Karpas-422 (cell line): ENCODE data around the gene EFCAB10. TPM values are rescaled to one million over a fixed set of nuclear protein-coding genes. Genes with fewer than 3 reads are reported as not detected.

Experiments
- DNase-seq: peaks from one replicate; pipeline ENCODE4 v3.0.0-alpha.2; 2015
- H2AFZ ChIP-seq: fragments of 200-600 bp; sonication (generic); 2 replicates; pipeline ENCODE4 v1.6.1; 2014; ENCODE audit warnings: antibody characterized with exemption, low read length, mixed read lengths
- H3K27ac ChIP-seq: fragments of 200-600 bp; sonication (generic); 2 replicates; pipeline ENCODE4 v1.5.1; 2014; ENCODE audit warnings: mild to moderate bottlenecking, low read length, moderate library complexity
- H3K27me3 ChIP-seq: fragments of 200-600 bp; sonication (generic); 2 replicates; pipeline ENCODE4 v1.6.1; 2014; ENCODE audit warnings: low read length, mixed read lengths
- H3K36me3 ChIP-seq: fragments of 200-600 bp; sonication (generic); 2 replicates; pipeline ENCODE4 v1.6.1; 2014; ENCODE audit warnings: low read length, mixed read lengths; ENCODE audit not compliant: insufficient read depth
- H3K4me1 ChIP-seq: fragments of 200-600 bp; sonication (generic); 2 replicates; pipeline ENCODE4 v1.6.1; 2014; ENCODE audit warnings: mild to moderate bottlenecking, low read length, mixed read lengths
- H3K4me2 ChIP-seq: fragments of 200-600 bp; sonication (generic); 2 replicates; pipeline ENCODE4 v1.6.1; 2014; ENCODE audit warnings: low read length, low read depth, mild to moderate bottlenecking; ENCODE audit not compliant: poor library complexity, severe bottlenecking
- H3K4me3 ChIP-seq: fragments of 200-600 bp; sonication (generic); 2 replicates; pipeline ENCODE4 v1.5.1; 2014; ENCODE audit warnings: mild to moderate bottlenecking, antibody characterized with exemption, low read length, mixed read lengths
- H3K79me2 ChIP-seq: fragments of 200-600 bp; sonication (generic); 2 replicates; pipeline ENCODE4 v1.6.1; 2014; ENCODE audit warnings: mild to moderate bottlenecking, low read length, mixed read lengths
- H3K9ac ChIP-seq: fragments of 200-600 bp; sonication (generic); 2 replicates; pipeline ENCODE4 v1.6.0; 2014; ENCODE audit warnings: low read length
- H3K9me2 ChIP-seq: fragments of 200-600 bp; sonication (generic), shearing (Covaris generic); replicated peaks from 2 replicates; pipeline ENCODE4 v1.6.0; 2014; ENCODE audit warnings: mild to moderate bottlenecking, low read length, moderate library complexity; ENCODE audit not compliant: insufficient read depth
- H3K9me3 ChIP-seq: fragments of 300-700, 200-600 bp; sonication (generic); 2 replicates; pipeline ENCODE4 v1.6.1; 2014; ENCODE audit warnings: low read length, mixed read lengths
- H4K20me1 ChIP-seq: fragments of 200-600 bp; sonication (generic); 2 replicates; pipeline ENCODE4 v1.6.1; 2014; ENCODE audit warnings: mild to moderate bottlenecking, antibody characterized with exemption, low read length, low read depth; ENCODE audit not compliant: insufficient read depth
- total RNA-seq: library from RNA; depleted of rRNA; stranded (reverse); fragments of >200 nt; shearing (Covaris generic); gene quantifications from 2 replicates; pipeline ENCODE4 v1.2.3, GENCODE V29; 2014; ENCODE audit warnings: low replicate concordance; rRNA removed

EFCAB10 gene
- not detected in 2 replicates for total RNA-seq

GRCh38 chr7:105581066-105581811, at the start of gene EFCAB10:
EFCAB10 (minus strand) TSS chr7:105581493; CDS start chr7:105581463, 30 bp downstream.
- Histone ChIP-seq H3K4me2 (no peak within 1 kb of the TSS), H3K4me3 (no peak within 1 kb of the TSS), H3K9ac (no peak within 1 kb of the TSS), H3K27ac (no peak within 1 kb of the TSS), H3K36me3 (no peaks in the 10 kb centered on the region), H2AFZ (no peak within 1 kb of the TSS), H3K9me3 (no peaks in the 10 kb centered on the region), H3K79me2 (no peaks in the 10 kb centered on the region), H3K9me2 (no peaks in the 10 kb centered on the region), H3K4me1 (no peaks in the 10 kb centered on the region), H3K27me3 (no peaks in the 10 kb centered on the region), H4K20me1 (no peaks in the 10 kb centered on the region)
- DNase-seq: no peak

GRCh38 chr7:105625986-105626385, 44.7 kb upstream of the EFCAB10 start:
- Histone ChIP-seq H3K36me3 (no peaks in the 10 kb centered on the region), H3K79me2 (no peaks in the 10 kb centered on the region), H3K9me3 (peaks cover 7% of the 10 kb centered on the region; the same call in 1 of the 2 replicates)

GRCh38 chr7:105623906-105624305, 42.6 kb upstream of the EFCAB10 start:
- Histone ChIP-seq H3K4me1 (no peaks in the 10 kb centered on the region), H3K79me2 (no peaks in the 10 kb centered on the region), H3K9me3 (peaks cover 7% of the 10 kb centered on the region; the same call in 1 of the 2 replicates), H3K36me3 (no peaks in the 10 kb centered on the region), H3K4me3 (no peak overlapping the region), H3K27me3 (no peaks in the 10 kb centered on the region), H2AFZ (no peak overlapping the region), H3K9me2 (no peaks in the 10 kb centered on the region), H4K20me1 (no peaks in the 10 kb centered on the region), H3K9ac (no peak overlapping the region), H3K4me2 (no peak overlapping the region), H3K27ac (no peak overlapping the region)
- no peak for DNase-seq

More at GRCh38 chr7:105625986-105626385, 44.7 kb upstream of the EFCAB10 start:
- DNase-seq: no peak
- Histone ChIP-seq H4K20me1 (no peaks in the 10 kb centered on the region), H3K9me2 (no peaks in the 10 kb centered on the region), H3K4me2 (no peak overlapping the region), H3K27ac (no peak overlapping the region), H2AFZ (no peak overlapping the region), H3K4me3 (no peak overlapping the region), H3K4me1 (no peaks in the 10 kb centered on the region), H3K27me3 (no peaks in the 10 kb centered on the region), H3K9ac (no peak overlapping the region)

GRCh38 chr7:105623378-105623777, 42.1 kb upstream of the EFCAB10 start:
- Histone ChIP-seq H3K4me3 (no peak overlapping the region), H3K27ac (no peak overlapping the region), H3K9me2 (no peaks in the 10 kb centered on the region), H3K27me3 (no peaks in the 10 kb centered on the region), H3K4me2 (no peak overlapping the region), H3K36me3 (no peaks in the 10 kb centered on the region), H2AFZ (no peak overlapping the region), H4K20me1 (no peaks in the 10 kb centered on the region), H3K9ac (no peak overlapping the region), H3K79me2 (no peaks in the 10 kb centered on the region), H3K4me1 (no peaks in the 10 kb centered on the region), H3K9me3 (peaks cover 7% of the 10 kb centered on the region; the same call in 1 of the 2 replicates)
- DNase-seq: no peak

- H3K4me3 ChIP-seq: no peak overlapping the region
- H2AFZ ChIP-seq: no peak overlapping the region
- H3K27ac ChIP-seq: no peak overlapping the region
- no peak overlapping the region for H3K4me2 ChIP-seq
- no peaks in the 10 kb centered on the region for H3K79me2 ChIP-seq
- H3K9me3 ChIP-seq: peaks cover 7% of the 10 kb centered on the region; the same call in 1 of the 2 replicates
- no peaks in the 10 kb centered on the region for H3K4me1 ChIP-seq
- DNase-seq: no peak
- H3K36me3 ChIP-seq: no peaks in the 10 kb centered on the region
- no peaks in the 10 kb centered on the region for H3K9me2 ChIP-seq
- no peak overlapping the region for H3K9ac ChIP-seq
- no peaks in the 10 kb centered on the region for H3K27me3 ChIP-seq
- H4K20me1 ChIP-seq: no peaks in the 10 kb centered on the region
Observed at GRCh38 chr7:105622106-105622731, 40.9 kb upstream of the EFCAB10 start.

- no peak overlapping the region for H3K9ac ChIP-seq
- H3K4me1 ChIP-seq: no peaks in the 10 kb centered on the region
- DNase-seq: no peak
- no peaks in the 10 kb centered on the region for H3K27me3 ChIP-seq
- no peak overlapping the region for H2AFZ ChIP-seq
- H3K4me2 ChIP-seq: no peak overlapping the region
- peaks cover 7% of the 10 kb centered on the region; the same call in 1 of the 2 replicates for H3K9me3 ChIP-seq
- H3K9me2 ChIP-seq: no peaks in the 10 kb centered on the region
- no peaks in the 10 kb centered on the region for H3K36me3 ChIP-seq
- H3K4me3 ChIP-seq: no peak overlapping the region
- no peaks in the 10 kb centered on the region for H3K79me2 ChIP-seq
- H3K27ac ChIP-seq: no peak overlapping the region
- H4K20me1 ChIP-seq: no peaks in the 10 kb centered on the region
Observed at GRCh38 chr7:105621617-105622016, 40.3 kb upstream of the EFCAB10 start.

GRCh38 chr7:105621176-105621575, 39.9 kb upstream of the EFCAB10 start:
- Histone ChIP-seq H3K27ac (no peak overlapping the region), H2AFZ (no peak overlapping the region), H3K9me2 (no peaks in the 10 kb centered on the region), H3K4me1 (no peaks in the 10 kb centered on the region), H3K9ac (no peak overlapping the region), H3K79me2 (no peaks in the 10 kb centered on the region), H3K4me3 (no peak overlapping the region), H3K9me3 (peaks cover 6% of the 10 kb centered on the region; the same call in 1 of the 2 replicates), H4K20me1 (no peaks in the 10 kb centered on the region), H3K4me2 (no peak overlapping the region), H3K27me3 (no peaks in the 10 kb centered on the region), H3K36me3 (no peaks in the 10 kb centered on the region)
- no peak for DNase-seq

- Histone ChIP-seq H3K9me2 (no peaks in the 10 kb centered on the region), H3K9ac (no peak overlapping the region), H3K36me3 (no peaks in the 10 kb centered on the region)
Observed at GRCh38 chr7:105619590-105619989, 38.3 kb upstream of the EFCAB10 start.

More at GRCh38 chr7:105619590-105619989, 38.3 kb upstream of the EFCAB10 start:
- Histone ChIP-seq H3K4me1 (no peaks in the 10 kb centered on the region), H3K4me3 (no peak overlapping the region), H2AFZ (no peak overlapping the region), H3K9me3 (no peaks in the 10 kb centered on the region), H4K20me1 (no peaks in the 10 kb centered on the region), H3K4me2 (no peak overlapping the region), H3K27me3 (no peaks in the 10 kb centered on the region), H3K79me2 (no peaks in the 10 kb centered on the region), H3K27ac (no peak overlapping the region)
- no peak for DNase-seq
